Measurements from ENCODE around the gene RAB8B. TPM values are rescaled to one million over a fixed set of nuclear protein-coding genes. Genes with fewer than 3 reads are reported as not detected.

RAB8B gene
- total and polyA plus RNA-seq, 2 of the 13 experiments (the other 11 are each of a cell fraction or from before 2014, with no cell fraction given): 6.8 to 14.2 TPM

GRCh38 chr15:63172851-63173451, 16.5 kb upstream of the RAB8B start:
- peak; percentile 70; the same call in 1 of the 2 replicates for TF ChIP-seq ZNF740 (CRISPR knock-in tag; IDR thresholded peaks at IDR 0.05)
- no peak for TF ChIP-seq PBX3 (CRISPR knock-in tag; IDR thresholded peaks at IDR 0.05; ENCODE audit: borderline replicate concordance)
- no peak overlapping the region for H3K27ac ChIP-seq (ENCODE audit: extremely low read length, insufficient read depth, low read length)
- DNase-seq (ENCODE audit: low spot score) (no peak), FAIRE-seq (no peak), ATAC-seq (peak; percentile 63)
- H3K4me2 ChIP-seq (ENCODE audit: low read depth, low read length): peak overlapping the region; percentile 23; the same call in 1 of the 2 replicates
- WGBS (ENCODE audit: low lambda C conversion rate): 35% methylated on average over 3 of the region's 3 CpGs
- no TSS peak for BruUV-seq (replicated peaks)
- H3K9me3 ChIP-seq (ENCODE audit: low read length): no peaks in the 10 kb centered on the region
- H3K4me3 ChIP-seq (replicated peaks in 1 of 3; ENCODE audit: insufficient read depth in 1 of 3, low read depth in 2 of 3, low read length in 3 of 3): no peak overlapping the region
- peaks cover 0 to 6% of the 10 kb centered on the region in 2 experiments; a peak in 2 of 5 replicates for H3K27me3 ChIP-seq (ENCODE audit: control insufficient read depth in 1 of 2, insufficient read depth in 2 of 2, low read length in 2 of 2)
- ChIA-PET CTCF (ENCODE audit: low intra/inter-chr PET ratio, low total read pairs) (no interaction called here), POLR2A (no interaction called here)
- in situ Hi-C loops (cut with HindIII; ENCODE audit: extremely low pct_ligation_motif_present, low pct_unique_long_range_greater_than_20kb) (loop anchor here (25.0 kb wide), 1 partner anchor 239 kb away; no protein-coding TSS in a partner anchor), intact Hi-C loops (cut with micrococcal nuclease; ENCODE audit: unreplicated experiment) (no loop called here)
- no peaks in the 10 kb centered on the region for H4K20me1 ChIP-seq (ENCODE audit: insufficient read depth, low read length)
- peaks cover 4% of the 10 kb centered on the region; the same call in 1 of the 2 replicates for H3K4me1 ChIP-seq (ENCODE audit: insufficient read depth, low read length)
- no peaks in the 10 kb centered on the region for H3K36me3 ChIP-seq (replicated peaks in 1 of 2; ENCODE audit: control insufficient read depth in 1 of 2, insufficient read depth in 2 of 2, low read length in 2 of 2)
- no peak overlapping the region for H2AFZ ChIP-seq (ENCODE audit: low read length)
- H3K9ac ChIP-seq (ENCODE audit: insufficient read depth, low read depth, low read length): no peak overlapping the region
- H3K79me2 ChIP-seq (ENCODE audit: insufficient read depth, low read length): no peaks in the 10 kb centered on the region

GRCh38 chr15:63176302-63176701, 13.1 kb upstream of the RAB8B start:
- 58% methylated on average over 3 of the region's 3 CpGs for WGBS (ENCODE audit: low lambda C conversion rate)
- POLR2A ChIA-PET: no interaction called here

More at GRCh38 chr15:63176302-63176701, 13.1 kb upstream of the RAB8B start:
- CTCF ChIA-PET (ENCODE audit: low intra/inter-chr PET ratio, low total read pairs): no interaction called here
- no peak for DNase-seq (ENCODE audit: low spot score)
- H3K9me3 ChIP-seq (ENCODE audit: low read length): no peaks in the 10 kb centered on the region
- no peaks in the 10 kb centered on the region; a peak in 1 of 5 replicates for H3K27me3 ChIP-seq (ENCODE audit: control insufficient read depth in 1 of 2, insufficient read depth in 2 of 2, low read length in 2 of 2)
- no peak for TF ChIP-seq ZNF652 (CRISPR knock-in tag; IDR thresholded peaks at IDR 0.05; ENCODE audit: borderline replicate concordance, low read depth)
- TF ChIP-seq KLF16 (CRISPR knock-in tag; IDR thresholded peaks at IDR 0.05): no peak
- no peak for TF ChIP-seq ZNF615 (CRISPR knock-in tag; IDR thresholded peaks at IDR 0.05; ENCODE audit: borderline replicate concordance)
- no peaks in the 10 kb centered on the region for H3K79me2 ChIP-seq (ENCODE audit: insufficient read depth, low read length)
- H3K4me3 ChIP-seq (replicated peaks in 1 of 3; ENCODE audit: insufficient read depth in 1 of 3, low read depth in 2 of 3, low read length in 3 of 3): no peak overlapping the region
- peaks cover 8% of the 10 kb centered on the region; the same call in 1 of the 2 replicates for H3K4me1 ChIP-seq (ENCODE audit: insufficient read depth, low read length)
- H3K9ac ChIP-seq (ENCODE audit: insufficient read depth, low read depth, low read length): no peak overlapping the region
- in situ Hi-C loops (cut with HindIII; ENCODE audit: extremely low pct_ligation_motif_present, low pct_unique_long_range_greater_than_20kb): no loop called here
- H3K27ac ChIP-seq (ENCODE audit: extremely low read length, insufficient read depth, low read length): no peak overlapping the region
- no peaks in the 10 kb centered on the region for H3K36me3 ChIP-seq (replicated peaks in 1 of 2; ENCODE audit: control insufficient read depth in 1 of 2, insufficient read depth in 2 of 2, low read length in 2 of 2)
- no peak for ATAC-seq
- no peak overlapping the region for H2AFZ ChIP-seq (ENCODE audit: low read length)
- BruUV-seq (replicated peaks): no TSS peak
- FAIRE-seq: no peak
- intact Hi-C loops (cut with micrococcal nuclease; ENCODE audit: unreplicated experiment): no loop called here
- H3K4me2 ChIP-seq (ENCODE audit: low read depth, low read length): no peak overlapping the region
- no peaks in the 10 kb centered on the region for H4K20me1 ChIP-seq (ENCODE audit: insufficient read depth, low read length)

Measured in HepG2 (cell line).